Coronary artery (tissue), 2 donors: Measurements from ENCODE around the gene LDAH.

Source experiments
- DNase-seq: peaks from one replicate; pipeline ENCODE4 v3.0.0-alpha.2; 2017; ENCODE audit warnings: low spot score
- H3K27ac ChIP-seq, 2 donors: fragments of 200-600 bp; sonication (generic); one replicate each; pipeline ENCODE4 v1.5.1; 2016 to 2019
- H3K4me3 ChIP-seq: fragments of 200-600 bp; sonication (generic); 2 replicates; pipeline ENCODE4 v1.5.1; 2016; ENCODE audit warnings: mild to moderate bottlenecking, moderate library complexity
- TF ChIP-seq, protein P1 (sequence below): fragments of 200-600 bp; sonication (generic); IDR thresholded peaks from one replicate; pipeline ENCODE4 v1.5.1; 2019; ENCODE audit warnings: antibody characterized with exemption

Gene LDAH

DNA sequence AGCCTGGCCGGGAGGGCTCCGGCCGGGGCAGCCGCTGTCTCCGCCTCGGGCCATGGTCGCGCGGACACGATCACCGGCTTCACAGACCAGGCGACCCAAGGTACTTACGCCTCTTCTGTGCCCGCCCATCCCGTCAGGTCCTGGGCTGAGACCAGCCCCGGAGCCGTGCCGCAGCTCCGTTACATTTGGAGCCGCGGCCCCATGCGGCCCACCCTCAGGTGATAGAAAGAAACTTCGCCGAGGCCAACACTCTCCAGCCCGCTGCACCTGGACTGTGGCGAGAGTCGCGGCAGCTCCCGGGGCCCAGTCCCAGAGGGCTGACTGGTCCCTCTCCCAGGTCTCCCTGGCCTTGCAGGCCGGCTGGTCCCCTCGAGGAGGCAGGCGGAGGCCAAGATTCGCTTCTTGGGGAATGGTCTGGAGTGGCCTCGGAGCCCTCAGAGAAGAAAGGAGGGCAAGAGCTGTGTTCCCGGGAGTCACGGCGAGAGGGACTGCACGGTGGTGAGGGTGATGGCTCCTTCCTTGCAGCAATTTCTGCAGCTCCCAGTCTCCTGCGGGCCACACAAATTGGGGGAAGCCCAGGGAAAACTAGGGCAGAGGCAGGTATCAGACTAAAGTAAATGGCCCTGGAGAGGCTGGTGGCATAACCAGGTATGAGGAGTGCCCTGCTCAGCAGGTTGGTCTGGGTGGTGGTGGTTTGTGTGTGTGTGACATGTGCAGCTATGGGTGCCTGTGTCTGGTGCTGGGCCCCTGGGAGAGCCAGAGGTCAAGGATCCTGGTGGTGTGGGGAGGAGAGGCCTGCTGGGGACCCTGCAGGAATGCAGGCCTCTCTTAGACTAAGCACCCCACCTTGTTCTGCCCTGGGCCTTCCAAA lies 155.1 kb downstream of the LDAH start:
- peak overlapping the region; percentile 43 to 92 for H3K27ac ChIP-seq
- DNase-seq: no peak
- TF ChIP-seq, protein P1, sequence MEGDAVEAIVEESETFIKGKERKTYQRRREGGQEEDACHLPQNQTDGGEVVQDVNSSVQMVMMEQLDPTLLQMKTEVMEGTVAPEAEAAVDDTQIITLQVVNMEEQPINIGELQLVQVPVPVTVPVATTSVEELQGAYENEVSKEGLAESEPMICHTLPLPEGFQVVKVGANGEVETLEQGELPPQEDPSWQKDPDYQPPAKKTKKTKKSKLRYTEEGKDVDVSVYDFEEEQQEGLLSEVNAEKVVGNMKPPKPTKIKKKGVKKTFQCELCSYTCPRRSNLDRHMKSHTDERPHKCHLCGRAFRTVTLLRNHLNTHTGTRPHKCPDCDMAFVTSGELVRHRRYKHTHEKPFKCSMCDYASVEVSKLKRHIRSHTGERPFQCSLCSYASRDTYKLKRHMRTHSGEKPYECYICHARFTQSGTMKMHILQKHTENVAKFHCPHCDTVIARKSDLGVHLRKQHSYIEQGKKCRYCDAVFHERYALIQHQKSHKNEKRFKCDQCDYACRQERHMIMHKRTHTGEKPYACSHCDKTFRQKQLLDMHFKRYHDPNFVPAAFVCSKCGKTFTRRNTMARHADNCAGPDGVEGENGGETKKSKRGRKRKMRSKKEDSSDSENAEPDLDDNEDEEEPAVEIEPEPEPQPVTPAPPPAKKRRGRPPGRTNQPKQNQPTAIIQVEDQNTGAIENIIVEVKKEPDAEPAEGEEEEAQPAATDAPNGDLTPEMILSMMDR: no peak

DNA sequence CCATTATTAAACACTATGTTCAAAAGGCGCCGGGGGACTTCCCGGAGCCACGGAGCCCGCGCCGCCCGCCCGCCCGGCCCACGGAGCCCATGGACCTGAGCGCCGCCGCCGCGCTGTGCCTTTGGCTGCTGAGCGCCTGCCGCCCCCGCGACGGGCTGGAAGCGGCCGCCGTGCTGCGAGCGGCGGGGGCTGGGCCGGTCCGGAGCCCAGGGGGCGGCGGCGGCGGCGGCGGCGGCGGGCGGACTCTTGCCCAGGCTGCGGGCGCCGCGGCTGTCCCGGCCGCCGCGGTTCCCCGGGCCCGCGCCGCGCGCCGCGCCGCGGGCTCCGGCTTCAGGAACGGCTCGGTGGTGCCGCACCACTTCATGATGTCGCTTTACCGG lies 155.8 kb downstream of the LDAH start:
- DNase-seq: peak; percentile 63
- TF ChIP-seq, protein P1: no peak
- Histone ChIP-seq H3K27ac (peak overlapping the region; percentile 75 to 92), H3K4me3 (peak overlapping the region; percentile 83)

More for the DNA sequence above, 155.1 kb downstream of the LDAH start:
- peak overlapping the region; percentile 83 for H3K4me3 ChIP-seq

DNA sequence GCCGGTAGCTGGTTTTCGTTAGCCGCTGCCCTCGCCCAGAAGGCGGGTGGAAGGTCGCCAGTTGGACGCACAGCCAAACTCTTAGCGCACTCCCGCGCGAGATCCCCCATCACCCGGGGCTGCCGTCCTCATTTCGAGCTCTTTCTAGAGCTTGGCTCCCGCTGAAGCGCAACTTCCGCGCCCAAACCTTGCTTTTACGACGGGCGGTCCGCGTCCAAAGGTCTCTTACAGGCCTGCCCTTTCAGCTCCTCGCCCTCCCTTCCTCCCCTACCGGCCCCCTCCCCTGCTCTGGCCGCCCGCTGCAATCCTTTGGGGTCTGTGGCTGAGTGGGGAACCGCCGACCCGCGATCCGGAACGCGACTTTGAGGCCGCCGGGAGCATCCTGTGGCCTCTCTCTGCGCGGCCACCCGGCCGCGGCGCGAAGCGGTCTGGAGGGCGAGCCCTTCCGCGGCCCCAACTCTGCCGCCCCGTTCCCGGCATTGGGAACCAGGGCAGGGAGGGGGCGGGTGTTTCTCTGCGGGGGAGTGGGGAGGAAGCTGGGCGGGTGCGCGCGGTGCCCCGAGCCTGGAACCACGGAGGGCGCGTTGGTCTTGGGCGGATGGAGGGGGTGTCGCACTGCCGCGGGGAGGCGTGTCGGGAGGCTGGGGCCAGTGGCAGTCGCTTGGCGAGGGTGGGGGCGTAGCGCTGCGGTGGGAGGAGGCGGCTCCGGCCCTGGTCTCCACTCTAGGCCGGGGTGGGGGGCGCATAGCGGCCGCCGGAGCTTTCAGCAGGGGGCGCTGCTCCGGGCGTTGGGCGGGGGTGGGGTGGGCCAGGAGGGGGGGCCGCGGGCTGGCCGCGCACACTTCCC lies 156.4 kb downstream of the LDAH start, which contains the start of gene GDF7:
TSS of gene GDF7 (plus strand) at position 841 of the 847 bp plus-strand sequence. CDS start 96 bp downstream, outside the sequence.
- TF ChIP-seq, protein P1: peak; percentile 51
- DNase-seq: no peak
- Histone ChIP-seq H3K27ac (peak within 1 kb of the TSS; percentile 75 to 92), H3K4me3 (peak within 1 kb of the TSS; percentile 83)

DNA sequence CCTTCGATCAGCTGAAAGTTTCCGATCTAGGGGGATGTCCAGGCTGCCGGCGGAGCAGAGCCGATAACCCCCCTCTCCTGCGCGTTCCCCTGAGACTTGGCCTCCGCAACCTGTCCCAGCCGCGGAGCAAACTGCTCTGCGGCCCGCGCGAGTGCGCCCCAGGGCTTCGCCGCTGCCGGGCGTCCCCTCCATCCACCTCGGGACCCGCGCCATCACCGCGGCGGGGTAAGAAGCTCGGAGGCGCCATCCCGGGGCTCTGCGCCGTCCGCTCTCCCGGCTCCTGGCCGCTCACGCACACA lies 156.9 kb downstream of the LDAH start:
- no peak for DNase-seq
- H3K27ac ChIP-seq: peak overlapping the region; percentile 75 to 92
- TF ChIP-seq, protein P1: no peak
- peak overlapping the region; percentile 83 for H3K4me3 ChIP-seq

DNA sequence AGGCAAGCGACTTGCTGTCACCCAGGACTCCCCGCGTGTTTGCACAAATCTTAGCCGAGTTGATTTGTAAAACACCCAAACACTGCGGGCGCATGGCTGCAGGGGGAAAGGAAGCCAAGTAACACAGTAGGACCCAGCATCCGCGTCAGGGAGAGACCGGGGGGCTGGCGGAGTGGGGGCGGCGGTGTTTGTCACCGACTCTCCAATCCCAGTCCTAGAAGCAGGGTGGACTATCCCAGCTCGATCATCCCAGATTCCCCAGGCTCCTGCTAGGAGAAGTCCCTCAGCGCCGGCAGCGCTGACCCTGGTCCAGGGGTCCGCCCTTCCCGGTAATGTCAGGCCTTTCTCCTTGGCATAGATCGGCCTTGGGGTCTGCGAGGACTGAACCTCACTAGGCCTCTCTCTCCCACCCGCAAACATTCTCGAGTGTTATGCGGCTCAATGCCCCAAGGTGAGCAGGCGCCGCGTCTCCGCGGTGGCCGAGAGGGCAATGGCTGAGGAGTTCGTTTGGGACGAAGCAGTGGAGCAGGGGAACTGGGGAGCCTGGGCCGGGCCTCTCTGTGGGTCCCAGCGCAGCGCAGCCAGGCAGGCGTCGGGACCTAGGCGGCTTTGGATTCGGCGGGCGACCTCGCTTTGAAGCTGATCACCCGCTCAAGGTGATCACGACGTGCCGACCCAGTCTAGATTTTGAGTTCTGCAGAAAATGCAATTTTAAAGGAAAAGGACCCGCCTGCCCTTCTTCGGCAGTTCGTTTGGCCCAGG lies 157.5 kb downstream of the LDAH start:
- TF ChIP-seq, protein P1: no peak
- Histone ChIP-seq H3K4me3 (peak overlapping the region; percentile 83), H3K27ac (peak overlapping the region; percentile 75 to 92)
- DNase-seq: peak; percentile 71

DNA sequence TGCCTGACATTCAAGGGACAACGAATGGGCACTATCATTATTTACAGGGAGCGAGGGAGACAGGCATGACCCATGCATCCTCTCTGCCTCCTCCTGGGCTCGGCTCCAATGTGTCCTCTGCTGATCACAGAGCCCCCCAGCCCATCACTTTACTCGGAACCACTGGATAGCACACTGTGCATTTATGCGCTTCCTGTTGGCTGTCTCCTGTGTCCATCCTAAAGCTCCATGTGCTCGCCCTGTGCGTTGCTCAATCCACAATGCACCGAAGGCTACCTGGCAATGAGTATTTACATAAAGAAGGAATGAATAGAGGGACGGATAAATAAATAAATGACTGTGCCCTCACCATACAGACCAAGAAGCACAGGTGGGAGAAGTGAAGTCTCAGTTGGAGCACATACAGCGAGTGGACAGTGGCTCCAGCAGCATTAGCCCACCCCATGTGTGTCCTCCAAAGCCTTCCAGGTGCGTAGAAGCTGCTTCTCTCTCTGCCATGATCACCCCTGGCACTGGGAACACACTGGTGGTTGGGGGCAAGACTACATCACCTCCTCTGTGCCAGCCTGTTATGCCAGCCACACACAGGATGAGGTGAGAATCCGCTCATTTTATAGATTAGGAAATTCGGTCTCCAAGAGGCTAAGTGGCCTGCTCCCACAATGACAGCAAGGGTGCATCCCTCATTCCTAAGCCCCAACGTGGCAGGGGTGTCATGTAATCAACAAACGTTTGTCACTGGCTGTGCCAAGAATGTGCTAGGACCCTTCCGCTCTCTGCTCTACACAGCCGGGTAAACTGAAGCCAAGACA lies 158.3 kb downstream of the LDAH start:
- Histone ChIP-seq H3K27ac (no peak overlapping the region), H3K4me3 (peak overlapping the region; percentile 83)
- peak; percentile 50 for DNase-seq
- TF ChIP-seq, protein P1: no peak
